OCI-LY3 (cell line): Measurements from ENCODE around the gene CHGA.

ENCODE experiments used
- H2AFZ ChIP-seq: fragments of 200-600, 300-600 bp; shearing (Covaris generic); 2 replicates; pipeline ENCODE4 v1.6.0; 2014; ENCODE audit warnings: antibody characterized with exemption, low read depth, low read length
- H3K27ac ChIP-seq: fragments of 200-600, 300-600 bp; sonication (generic); 2 replicates; pipeline ENCODE4 v1.5.1; 2014; ENCODE audit warnings: mild to moderate bottlenecking, low read length, moderate library complexity, mixed read lengths
- H3K27me3 ChIP-seq: fragments of 200-600, 300-600 bp; sonication (generic); 2 replicates; pipeline ENCODE4 v1.6.1; 2014; ENCODE audit warnings: low read depth, low read length, mixed read lengths
- H3K36me3 ChIP-seq: fragments of 200-600, 300-600 bp; sonication (generic); replicated peaks from 2 replicates; pipeline ENCODE3; 2014; ENCODE audit warnings: low read depth, low read length, mixed read lengths
- H3K4me1 ChIP-seq: fragments of 300-600, 200-600 bp; sonication (generic); 2 replicates; pipeline ENCODE4 v1.6.1; 2014; ENCODE audit warnings: low read length, mixed read lengths
- H3K4me2 ChIP-seq: fragments of 200-600, 300-600 bp; sonication (generic); 2 replicates; pipeline ENCODE4 v1.6.1; 2014; ENCODE audit warnings: low read length, mixed read lengths
- H3K4me3 ChIP-seq: fragments of 300-600, 200-600 bp; sonication (generic); 2 replicates; pipeline ENCODE4 v1.5.1; 2014; ENCODE audit warnings: antibody characterized with exemption, mild to moderate bottlenecking, low read length, moderate library complexity
- H3K79me2 ChIP-seq: fragments of 300-600, 200-600 bp; shearing (Covaris generic); 2 replicates; pipeline ENCODE4 v1.6.1; 2014; ENCODE audit warnings: mild to moderate bottlenecking, low read length, mixed read lengths
- H3K9ac ChIP-seq: fragments of 300-600, 200-600 bp; shearing (Covaris generic); 2 replicates; pipeline ENCODE4 v1.6.0; 2014; ENCODE audit warnings: mild to moderate bottlenecking, low read length, moderate library complexity
- H3K9me3 ChIP-seq: fragments of 200-600, 300-600 bp; shearing (Covaris generic); 2 replicates; pipeline ENCODE4 v1.6.1; 2014; ENCODE audit warnings: low read length, mixed read lengths; ENCODE audit not compliant: insufficient read depth
- H4K20me1 ChIP-seq: fragments of 200-600, 300-600 bp; sonication (generic); 2 replicates; pipeline ENCODE4 v1.6.1; 2016; ENCODE audit warnings: low read length, mixed read lengths; ENCODE audit not compliant: insufficient read depth
- CTCF ChIP-seq: fragments of 200-600, 300-600 bp; sonication (generic); IDR thresholded peaks from 2 replicates; pipeline ENCODE4 v1.5.1; 2014; ENCODE audit warnings: antibody characterized with exemption, low read length, low read depth
- EZH2phosphoT487 ChIP-seq: fragments of 200-600 bp; shearing (Covaris generic); IDR thresholded peaks from 2 replicates; pipeline ENCODE4 v1.6.1; 2018; ENCODE audit warnings: antibody characterized with exemption, mixed run types, low read depth

Gene CHGA

GRCh38 chr14:92937051-92937937 is 14.3 kb downstream of the CHGA start:
- Histone ChIP-seq H3K9ac (no peak overlapping the region), H4K20me1 (no peaks in the 10 kb centered on the region), H3K27me3 (no peaks in the 10 kb centered on the region), H3K4me1 (peaks cover 7% of the 10 kb centered on the region), H2AFZ (no peak overlapping the region), H3K27ac (no peak overlapping the region), H3K4me3 (no peak overlapping the region), H3K79me2 (no peaks in the 10 kb centered on the region), H3K36me3 (no peaks in the 10 kb centered on the region), H3K4me2 (0 out of 2 replicates have a peak overlapping the region, but pooled peaks have one; percentile 19), H3K9me3 (no peaks in the 10 kb centered on the region)
- no peak for TF ChIP-seq EZH2phosphoT487

- TF ChIP-seq CTCF: no peak
- no peak for TF ChIP-seq EZH2phosphoT487
- no peak overlapping the region for H2AFZ ChIP-seq
- no peaks in the 10 kb centered on the region for H3K36me3 ChIP-seq
Measured at GRCh38 chr14:92938235-92938875, 15.4 kb downstream of the CHGA start.

GRCh38 chr14:92938890-92939671 is 16.1 kb downstream of the CHGA start:
- H4K20me1 ChIP-seq: no peaks in the 10 kb centered on the region
- H2AFZ ChIP-seq: no peak overlapping the region
- no peak for TF ChIP-seq CTCF
- no peak for TF ChIP-seq EZH2phosphoT487
- no peak overlapping the region for H3K27ac ChIP-seq
- H3K4me1 ChIP-seq: peaks cover 7% of the 10 kb centered on the region
- H3K4me3 ChIP-seq: no peak overlapping the region
- H3K27me3 ChIP-seq: no peaks in the 10 kb centered on the region
- H3K79me2 ChIP-seq: no peaks in the 10 kb centered on the region
- H3K9me3 ChIP-seq: no peaks in the 10 kb centered on the region
- no peaks in the 10 kb centered on the region for H3K36me3 ChIP-seq
- H3K9ac ChIP-seq: no peak overlapping the region
- H3K4me2 ChIP-seq: no peak overlapping the region

More at GRCh38 chr14:92938235-92938875, 15.4 kb downstream of the CHGA start:
- H3K9ac ChIP-seq: no peak overlapping the region
- H3K27ac ChIP-seq: no peak overlapping the region
- no peaks in the 10 kb centered on the region for H3K9me3 ChIP-seq
- no peaks in the 10 kb centered on the region for H3K27me3 ChIP-seq
- H4K20me1 ChIP-seq: no peaks in the 10 kb centered on the region
- H3K4me3 ChIP-seq: no peak overlapping the region
- H3K4me1 ChIP-seq: peaks cover 7% of the 10 kb centered on the region
- H3K4me2 ChIP-seq: no peak overlapping the region
- H3K79me2 ChIP-seq: no peaks in the 10 kb centered on the region

GRCh38 chr14:92939699-92940098 is 16.7 kb downstream of the CHGA start:
- Histone ChIP-seq H3K9ac (no peak overlapping the region), H3K79me2 (no peaks in the 10 kb centered on the region), H3K27ac (no peak overlapping the region), H3K4me3 (no peak overlapping the region), H3K4me2 (no peak overlapping the region), H3K27me3 (no peaks in the 10 kb centered on the region), H3K4me1 (peaks cover 7% of the 10 kb centered on the region), H3K36me3 (no peaks in the 10 kb centered on the region), H3K9me3 (no peaks in the 10 kb centered on the region), H4K20me1 (no peaks in the 10 kb centered on the region), H2AFZ (no peak overlapping the region)
- TF ChIP-seq CTCF (no peak), EZH2phosphoT487 (no peak)
